ENCODE results near the gene PTP4A2. TPM values are rescaled to one million over a fixed set of nuclear protein-coding genes. Genes with fewer than 3 reads are reported as not detected.
A peak's percentile ranks its signal among the peaks of the same experiment; 100 is the strongest.
"Not testable (repeated sequence)": the region's sequence is repeated elsewhere in the genome, so short reads cannot be mapped to it uniquely, and the experiment has no call there.

The PTP4A2 gene
- total RNA-seq, 4 donors from 2014 or later: 160 to 241 (median 173) TPM

GRCh38 chr1:31926252-31926651 lies 11.9 kb downstream of the PTP4A2 start:
- no peak for TF ChIP-seq EP300 (IDR thresholded peaks at IDR 0.05)
- TF ChIP-seq POLR2AphosphoS5 (IDR thresholded peaks at IDR 0.05): no peak
- TF ChIP-seq POLR2A (IDR thresholded peaks at IDR 0.05; ENCODE audit: low read depth): no peak
- TF ChIP-seq CTCF (IDR thresholded peaks at IDR 0.05): no peak
- no peaks in the 10 kb centered on the region for H3K9me3 ChIP-seq
- no peak overlapping the region for H3K4me3 ChIP-seq
- intact Hi-C loops (cut with DNase I): loop anchor here (5.0 kb wide), 1 partner anchor 36 kb away; no protein-coding TSS in a partner anchor
- H3K4me1 ChIP-seq: peaks cover 88 to 98% (median 92%) of the 10 kb centered on the region in 4 donors
- DNase-seq (ENCODE audit: extremely low spot score): no peak
- WGBS: 67% methylated on average over 2 of the region's 2 CpGs
- H3K27ac ChIP-seq (replicated peaks in 1 of 4): no peak overlapping the region
- H3K36me3 ChIP-seq: no peaks in the 10 kb centered on the region
- no peaks in the 10 kb centered on the region for H3K27me3 ChIP-seq

GRCh38 chr1:31925824-31926223 lies 12.3 kb downstream of the PTP4A2 start:
- WGBS: 91% methylated on average over 13 of the region's 13 CpGs

GRCh38 chr1:31924839-31925238 lies 13.3 kb downstream of the PTP4A2 start:
- Histone ChIP-seq H3K27ac (replicated peaks in 1 of 4) (peak overlapping the region in 1 of 4 donors; percentile 5), H3K4me3 (no peak overlapping the region), H3K4me1 (peaks cover 76 to 93% (median 87%) of the 10 kb centered on the region in 4 donors), H3K9me3 (no peaks in the 10 kb centered on the region), H3K27me3 (no peaks in the 10 kb centered on the region), H3K36me3 (no peaks in the 10 kb centered on the region)
- WGBS: 58% methylated on average over 1 of the region's 1 CpG
- intact Hi-C loops (cut with DNase I): loop anchor here (5.0 kb wide), 1 partner anchor 37 kb away; no protein-coding TSS in a partner anchor
- DNase-seq (ENCODE audit: extremely low spot score): no peak
- TF ChIP-seq POLR2AphosphoS5 (IDR thresholded peaks at IDR 0.05) (no peak), EP300 (IDR thresholded peaks at IDR 0.05) (no peak), CTCF (IDR thresholded peaks at IDR 0.05) (no peak), POLR2A (IDR thresholded peaks at IDR 0.05; ENCODE audit: low read depth) (no peak)

More at GRCh38 chr1:31925824-31926223, 12.3 kb downstream of the PTP4A2 start:
- Histone ChIP-seq H3K4me1 (peaks cover 86 to 98% (median 92%) of the 10 kb centered on the region in 4 donors), H3K27ac (replicated peaks in 1 of 4) (peak overlapping the region in 1 of 4 donors; percentile 5)
- intact Hi-C loops (cut with DNase I): loop anchor here (5.0 kb wide), 1 partner anchor 36 kb away; no protein-coding TSS in a partner anchor
- DNase-seq (ENCODE audit: extremely low spot score); H3K4me3 ChIP-seq; H3K9me3 ChIP-seq; H3K36me3 ChIP-seq; H3K27me3 ChIP-seq: not testable (repeated sequence)

- Histone ChIP-seq H3K4me1 (peaks cover 71 to 85% (median 81%) of the 10 kb centered on the region in 4 donors), H3K27ac (replicated peaks in 1 of 4) (peak overlapping the region in 1 of 4 donors; percentile 56), H3K9me3 (no peaks in the 10 kb centered on the region), H3K4me3 (no peak overlapping the region), H3K27me3 (no peaks in the 10 kb centered on the region), H3K36me3 (no peaks in the 10 kb centered on the region)
- TF ChIP-seq POLR2AphosphoS5 (IDR thresholded peaks at IDR 0.05): no peak
- TF ChIP-seq EP300 (IDR thresholded peaks at IDR 0.05): no peak
- no peak for TF ChIP-seq CTCF (IDR thresholded peaks at IDR 0.05)
- no peak for TF ChIP-seq POLR2A (IDR thresholded peaks at IDR 0.05; ENCODE audit: low read depth)
- whole genome bisulfite sequencing: 54% methylated on average over 2 of the region's 2 CpGs
- intact Hi-C loops (cut with DNase I): no loop called here
- no peak for DNase-seq (ENCODE audit: extremely low spot score)
These were observed 14.2 kb downstream of the PTP4A2 start for GRCh38 chr1:31923901-31924535.

- peaks cover 44 to 56% (median 54%) of the 10 kb centered on the region in 4 donors for H3K4me1 ChIP-seq
- WGBS: 61% methylated on average over 2 of the region's 2 CpGs
- H3K9me3 ChIP-seq: no peaks in the 10 kb centered on the region
- no peak overlapping the region for H3K4me3 ChIP-seq
- peak overlapping the region in 2 of 4 donors; percentile 11 to 30 for H3K27ac ChIP-seq (replicated peaks in 1 of 4)
- DNase-seq (ENCODE audit: extremely low spot score): no peak
- H3K36me3 ChIP-seq: peaks cover 0 to 31% (median 11%) of the 10 kb centered on the region in 4 donors
- H3K27me3 ChIP-seq: no peaks in the 10 kb centered on the region
- intact Hi-C loops (cut with DNase I): no loop called here
- TF ChIP-seq POLR2AphosphoS5 (IDR thresholded peaks at IDR 0.05) (no peak), POLR2A (IDR thresholded peaks at IDR 0.05; ENCODE audit: low read depth) (no peak)
These were observed 17.2 kb downstream of the PTP4A2 start for GRCh38 chr1:31920956-31921355.
